Suprapubic skin (tissue), 4 donors: ENCODE data around the gene VAV2. TPM values are rescaled to one million over a fixed set of nuclear protein-coding genes. Genes with fewer than 3 reads are reported as not detected.

Source experiments
- DNase-seq, 2 donors: peaks; one replicate each; pipeline ENCODE4 v3.0.0-alpha.2; 2019; ENCODE audit warnings: low spot score in 2 of 2
- H3K27ac ChIP-seq: fragments of 200-600 bp; sonication (generic); one replicate; pipeline ENCODE4 v1.5.1; 2019
- H3K27me3 ChIP-seq: fragments of 200-600 bp; sonication (generic); one replicate; pipeline ENCODE4 v1.5.1; 2019
- H3K36me3 ChIP-seq: fragments of 200-600 bp; sonication (generic); one replicate; pipeline ENCODE4 v1.5.1; 2019
- H3K4me1 ChIP-seq: fragments of 200-600 bp; sonication (generic); one replicate; pipeline ENCODE4 v1.5.1; 2019
- H3K4me3 ChIP-seq: fragments of 200-600 bp; sonication (generic); one replicate; pipeline ENCODE4 v1.5.1; 2019; ENCODE audit warnings: mild to moderate bottlenecking
- H3K9me3 ChIP-seq: fragments of 200-600 bp; sonication (generic); one replicate; pipeline ENCODE4 v1.5.1; 2019
- CTCF ChIP-seq, 2 donors: fragments of 200-600 bp in 1 of 2; fragments of 450-650 bp in 1 of 2; sonication (generic) in 1 of 2; IDR thresholded peaks; one replicate each; pipeline ENCODE4 v1.5.1; 2016 to 2019; ENCODE audit warnings: antibody characterized with exemption in 2 of 2, mild to moderate bottlenecking in 1 of 2, moderate library complexity in 1 of 2
- EP300 ChIP-seq: sonication (generic); formaldehyde crosslinking; IDR thresholded peaks from one replicate; pipeline ENCODE4 v1.6.1; 2017; ENCODE audit warnings: antibody characterized with exemption
- POLR2A ChIP-seq, 2 donors: fragments of 450-650 bp; IDR thresholded peaks; one replicate each; pipeline ENCODE4 v1.6.1; 2017; ENCODE audit warnings: antibody characterized with exemption in 2 of 2, mild to moderate bottlenecking in 2 of 2, moderate library complexity in 2 of 2
- POLR2AphosphoS5 ChIP-seq, 3 donors: sonication (generic); formaldehyde crosslinking; IDR thresholded peaks; one replicate each; pipeline ENCODE4 v1.6.1; 2017; ENCODE audit warnings: antibody characterized with exemption in 3 of 3
- WGBS: methylation state at CpG from one replicate; pipeline ENCODE4 v1.1.5; 2018; 5-methylcytosine and 5-hydroxymethylcytosine counted together
- total RNA-seq, 4 donors: library from RNA; depleted of rRNA; stranded (reverse); fragments of >200 nt; gene quantifications; one replicate each; pipeline ENCODE4 v1.1.0, GENCODE V29; 2016

Gene VAV2
- total RNA-seq, 4 donors from 2014 or later = 5.2 to 10.3 (median 6.4) TPM

- peaks cover 22% of the 10 kb centered on the region for H3K4me1 ChIP-seq
- DNase-seq = no peak
- H3K4me3 ChIP-seq = no peak overlapping the region
- no peaks in the 10 kb centered on the region for H3K36me3 ChIP-seq
- no peaks in the 10 kb centered on the region for H3K27me3 ChIP-seq
- WGBS = 90% methylated on average over 13 of the region's 13 CpGs
- no peak overlapping the region for H3K27ac ChIP-seq
- no peaks in the 10 kb centered on the region for H3K9me3 ChIP-seq
- no peak for TF ChIP-seq EP300
- TF ChIP-seq POLR2A (IDR thresholded peaks at IDR 0.05) = no peak
- no peak for TF ChIP-seq POLR2AphosphoS5 (IDR thresholded peaks at IDR 0.05)
- no peak for TF ChIP-seq CTCF (IDR thresholded peaks at IDR 0.05)
Observed at GRCh38 chr9:133978226-133978898, 13.8 kb downstream of the VAV2 start.

- no peak overlapping the region for H3K27ac ChIP-seq
- H3K36me3 ChIP-seq = no peaks in the 10 kb centered on the region
- TF ChIP-seq POLR2A (IDR thresholded peaks at IDR 0.05) = no peak
- no peak overlapping the region for H3K4me3 ChIP-seq
- DNase-seq = no peak
- peaks cover 22% of the 10 kb centered on the region for H3K4me1 ChIP-seq
- 94% methylated on average over 21 of the region's 26 CpGs for WGBS
- H3K27me3 ChIP-seq = no peaks in the 10 kb centered on the region
- H3K9me3 ChIP-seq = no peaks in the 10 kb centered on the region
Observed at GRCh38 chr9:133977421-133978201, 14.5 kb downstream of the VAV2 start.

DNA sequence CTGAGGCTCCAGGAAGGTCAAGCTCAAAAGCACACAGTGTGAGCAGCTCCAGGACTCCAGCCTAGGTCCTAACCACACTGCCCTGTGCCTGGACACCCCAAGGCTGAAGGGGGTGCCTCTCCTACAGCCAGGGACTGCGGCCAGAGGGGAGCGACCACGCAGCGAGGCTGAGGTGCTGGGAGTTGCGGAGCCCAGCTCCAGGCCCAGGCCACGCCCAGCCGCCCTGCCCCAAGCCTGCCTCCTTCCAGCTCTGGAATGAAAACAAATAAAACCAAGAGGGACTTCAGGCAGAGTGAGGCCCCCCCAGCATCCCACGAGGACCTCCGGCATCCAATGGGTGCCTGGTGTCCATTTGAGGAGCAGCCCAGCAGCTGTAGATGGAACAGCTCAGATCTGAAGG is 15.2 kb downstream of the VAV2 start:
- TF ChIP-seq POLR2AphosphoS5 (IDR thresholded peaks at IDR 0.05) (no peak), EP300 (no peak), POLR2A (IDR thresholded peaks at IDR 0.05) (no peak), CTCF (IDR thresholded peaks at IDR 0.05) (no peak)
- H3K4me3 ChIP-seq = no peak overlapping the region
- H3K27ac ChIP-seq = no peak overlapping the region
- H3K36me3 ChIP-seq = no peaks in the 10 kb centered on the region
- H3K27me3 ChIP-seq = no peaks in the 10 kb centered on the region
- no peak for DNase-seq
- H3K9me3 ChIP-seq = no peaks in the 10 kb centered on the region
- WGBS = no CpG with 5 or more reads among the region's 9 CpGs
- H3K4me1 ChIP-seq = peaks cover 22% of the 10 kb centered on the region

GRCh38 chr9:133976191-133976861 is 15.8 kb downstream of the VAV2 start:
- TF ChIP-seq EP300 (no peak), POLR2A (IDR thresholded peaks at IDR 0.05) (no peak), CTCF (IDR thresholded peaks at IDR 0.05) (no peak), POLR2AphosphoS5 (IDR thresholded peaks at IDR 0.05) (no peak)
- H3K4me3 ChIP-seq = no peak overlapping the region
- H3K36me3 ChIP-seq = no peaks in the 10 kb centered on the region
- no peak for DNase-seq
- H3K27me3 ChIP-seq = no peaks in the 10 kb centered on the region
- peaks cover 22% of the 10 kb centered on the region for H3K4me1 ChIP-seq
- no peaks in the 10 kb centered on the region for H3K9me3 ChIP-seq
- 90% methylated on average over 16 of the region's 17 CpGs for WGBS
- H3K27ac ChIP-seq = no peak overlapping the region

DNA sequence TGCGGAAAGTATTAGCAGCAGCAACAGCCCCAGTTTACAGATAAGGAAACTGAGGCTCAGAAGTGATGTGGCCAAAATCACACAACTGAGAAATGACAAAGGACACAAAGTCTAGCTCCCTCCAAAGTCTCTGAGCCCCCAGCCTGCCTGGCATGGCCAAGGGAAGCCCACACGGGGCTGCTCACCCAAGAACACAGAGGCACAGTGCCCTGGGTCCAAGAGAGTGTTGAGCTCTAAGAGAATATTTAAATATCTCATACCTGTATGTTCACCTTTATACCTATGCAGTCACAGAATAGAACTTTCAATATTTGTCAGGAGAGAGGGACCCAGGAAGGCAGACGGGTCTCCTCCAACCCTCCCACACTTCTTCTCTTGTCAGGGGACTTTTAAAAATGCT is 16.6 kb downstream of the VAV2 start:
- DNase-seq = no peak
- H3K4me1 ChIP-seq = peaks cover 22% of the 10 kb centered on the region
- no peaks in the 10 kb centered on the region for H3K9me3 ChIP-seq

More for the DNA sequence above, 16.6 kb downstream of the VAV2 start:
- Histone ChIP-seq H3K27me3 (no peaks in the 10 kb centered on the region), H3K4me3 (no peak overlapping the region), H3K27ac (no peak overlapping the region), H3K36me3 (no peaks in the 10 kb centered on the region)
- 98% methylated on average over 3 of the region's 3 CpGs for WGBS
- TF ChIP-seq CTCF (IDR thresholded peaks at IDR 0.05) = no peak
- no peak for TF ChIP-seq EP300
- no peak for TF ChIP-seq POLR2AphosphoS5 (IDR thresholded peaks at IDR 0.05)
- TF ChIP-seq POLR2A (IDR thresholded peaks at IDR 0.05) = no peak
